HG03097 (cell line): ENCODE measurements around the gene RABGEF1.
"Not testable (repeated sequence)": the region's sequence is repeated elsewhere in the genome, so short reads cannot be mapped to it uniquely, and the experiment has no call there.

Experiments used
- ATAC-seq: cut with Tn5 transposase; IDR thresholded peaks from one replicate; pipeline ENCODE4 v1.9.1; 2021; ENCODE audit not compliant: unreplicated experiment, low FRiP score

RABGEF1 gene

DNA sequence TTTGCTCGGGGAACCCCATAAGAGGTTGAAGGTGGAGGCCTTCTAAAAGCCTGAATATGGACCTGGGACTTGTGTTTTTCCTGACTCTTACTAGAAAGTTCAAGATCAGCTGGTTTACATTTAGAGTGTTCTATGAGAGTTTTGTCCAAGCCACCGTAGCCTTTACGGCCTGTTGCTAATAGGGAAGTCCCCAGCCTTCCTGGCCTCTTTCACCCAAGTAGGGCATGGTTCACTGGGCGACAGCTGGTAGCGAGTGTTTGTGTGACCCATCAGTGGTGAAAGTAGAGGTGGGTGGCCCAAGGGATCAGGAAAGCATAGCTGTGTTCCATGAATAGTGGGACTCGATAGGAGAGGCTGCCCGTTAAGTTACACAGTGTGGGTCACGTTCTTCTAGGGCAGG lies 60.1 kb downstream of the RABGEF1 start:
- ATAC-seq: no peak

DNA sequence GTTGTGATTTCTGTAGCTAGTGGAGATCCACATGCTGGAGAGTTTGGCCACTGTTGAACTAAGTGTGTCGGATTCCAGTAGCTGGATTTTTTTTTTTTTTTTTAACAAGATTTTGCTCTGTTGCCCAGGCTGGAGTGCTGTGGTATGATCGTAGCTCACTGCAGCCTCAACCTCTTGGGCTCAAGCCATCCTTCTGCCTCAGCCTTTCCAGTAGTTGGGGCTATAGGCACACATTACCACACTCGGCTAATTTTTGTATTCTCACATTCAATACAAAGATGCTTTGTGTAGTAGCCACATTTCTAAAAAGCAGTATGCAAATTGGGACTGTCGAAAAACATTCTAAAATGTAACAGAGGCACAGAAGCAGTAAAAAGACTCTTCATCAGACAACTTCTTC lies 63.5 kb downstream of the RABGEF1 start:
- ATAC-seq: no peak

DNA sequence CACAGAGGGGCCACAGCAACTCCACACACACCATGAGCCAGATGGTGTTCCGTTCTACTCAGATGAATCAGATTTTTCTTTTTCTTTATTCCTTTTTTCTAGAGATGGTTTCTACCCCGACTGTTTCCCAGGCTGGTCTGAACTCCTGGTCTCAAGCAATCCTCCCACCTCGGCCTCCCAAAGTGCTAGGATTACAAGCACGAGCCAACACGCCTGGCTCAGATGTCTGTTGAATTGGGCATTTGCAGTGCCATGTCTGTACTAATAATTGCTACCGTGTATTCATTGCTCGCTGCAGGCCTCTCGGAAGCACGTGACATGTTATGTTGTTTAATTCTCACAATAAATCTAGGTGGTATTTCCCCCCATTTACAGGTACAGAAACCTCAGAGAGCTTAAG lies 67.2 kb downstream of the RABGEF1 start:
- no peak for ATAC-seq

DNA sequence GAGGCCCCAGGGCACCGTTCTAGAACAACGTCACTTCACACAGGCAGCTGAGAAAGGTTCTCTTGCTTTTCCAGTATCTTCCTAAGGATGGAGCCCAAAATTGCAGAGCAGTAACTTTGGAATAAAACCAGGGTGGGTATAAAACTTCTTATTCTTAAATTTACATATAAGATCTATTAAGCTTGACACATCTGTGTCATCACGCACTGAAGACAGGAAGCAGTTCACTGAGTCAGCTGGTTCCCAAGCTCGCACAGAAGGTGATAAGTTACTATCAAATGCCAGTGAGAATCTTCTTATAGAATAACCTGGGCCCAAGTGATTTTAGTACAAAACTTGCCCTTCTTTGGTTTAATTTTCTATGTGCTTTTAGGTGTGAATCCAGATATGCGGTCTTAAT lies 70.2 kb downstream of the RABGEF1 start:
- no peak for ATAC-seq

DNA sequence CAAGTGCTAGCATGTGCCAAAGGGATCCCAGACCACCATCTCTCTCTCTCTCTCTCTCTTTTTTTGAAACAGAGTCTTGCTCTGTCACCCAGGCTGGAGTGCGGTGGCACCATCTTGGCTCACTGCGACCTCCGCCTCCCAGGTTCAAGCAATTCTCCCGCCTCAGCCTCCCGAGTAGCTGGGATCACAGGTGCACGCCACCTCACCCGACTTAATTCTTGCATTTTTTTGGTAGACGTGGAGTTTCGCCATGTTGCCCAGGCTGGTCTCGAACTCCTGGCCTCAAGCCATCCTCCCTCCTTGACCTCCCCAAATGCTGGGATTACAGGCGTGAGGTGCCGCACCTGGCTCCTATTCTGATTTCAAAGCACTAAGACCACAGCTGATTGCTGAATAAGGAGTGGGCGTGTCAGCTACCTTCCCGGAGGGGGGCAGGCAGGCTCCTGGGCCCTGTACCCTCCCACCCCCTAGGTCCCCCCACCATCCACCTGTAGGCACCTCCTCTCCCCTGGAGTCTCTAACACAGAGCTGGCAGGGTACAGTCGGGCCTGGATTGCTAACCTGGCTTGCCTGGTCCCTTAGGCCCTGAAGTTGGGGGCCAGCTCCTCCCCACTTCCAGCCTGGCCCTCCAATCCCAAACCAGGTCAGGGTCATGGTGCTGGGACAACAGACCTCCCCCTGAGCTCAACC lies 74.8 kb downstream of the RABGEF1 start:
- not testable (repeated sequence) for ATAC-seq

DNA sequence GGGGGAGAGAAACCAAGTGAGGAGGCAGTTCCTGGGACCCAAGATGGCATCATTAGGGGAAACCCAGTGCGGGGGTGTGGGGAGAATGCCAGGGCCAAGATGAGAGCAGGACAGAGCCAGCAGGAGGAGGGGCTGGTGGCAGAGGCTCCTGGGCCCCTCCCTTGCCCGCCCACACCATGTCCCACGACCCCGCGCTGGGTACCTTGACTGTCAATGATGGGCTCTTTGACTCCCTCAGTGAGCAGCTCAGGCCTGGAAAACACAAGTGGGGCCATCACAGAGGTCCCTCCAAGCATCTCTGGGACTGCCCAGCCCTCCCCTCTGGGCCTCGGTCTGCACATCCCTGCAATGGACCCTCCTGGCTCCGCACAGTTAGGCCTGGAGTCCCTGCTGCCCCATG lies 75.4 kb downstream of the RABGEF1 start:
- no peak for ATAC-seq

DNA sequence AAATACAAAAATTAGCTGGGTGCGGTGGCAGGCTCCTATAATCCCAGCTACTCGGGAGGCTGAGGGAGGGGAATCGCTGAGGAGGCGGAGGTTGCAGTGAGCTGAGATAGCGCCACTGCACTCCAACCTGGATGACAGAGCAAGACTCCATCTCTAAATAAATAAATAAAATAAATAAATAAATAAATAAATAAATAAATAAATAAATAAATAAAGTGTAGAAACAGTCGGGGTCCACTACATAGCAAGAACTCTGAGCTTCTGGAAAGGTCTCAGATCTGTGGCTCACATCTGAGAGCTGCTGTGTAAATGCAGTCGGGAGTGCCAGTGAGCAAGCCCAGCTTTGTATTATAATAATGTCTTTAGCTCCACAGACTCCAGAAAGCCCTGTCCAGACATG lies 76.1 kb downstream of the RABGEF1 start:
- not testable (repeated sequence) for ATAC-seq

DNA sequence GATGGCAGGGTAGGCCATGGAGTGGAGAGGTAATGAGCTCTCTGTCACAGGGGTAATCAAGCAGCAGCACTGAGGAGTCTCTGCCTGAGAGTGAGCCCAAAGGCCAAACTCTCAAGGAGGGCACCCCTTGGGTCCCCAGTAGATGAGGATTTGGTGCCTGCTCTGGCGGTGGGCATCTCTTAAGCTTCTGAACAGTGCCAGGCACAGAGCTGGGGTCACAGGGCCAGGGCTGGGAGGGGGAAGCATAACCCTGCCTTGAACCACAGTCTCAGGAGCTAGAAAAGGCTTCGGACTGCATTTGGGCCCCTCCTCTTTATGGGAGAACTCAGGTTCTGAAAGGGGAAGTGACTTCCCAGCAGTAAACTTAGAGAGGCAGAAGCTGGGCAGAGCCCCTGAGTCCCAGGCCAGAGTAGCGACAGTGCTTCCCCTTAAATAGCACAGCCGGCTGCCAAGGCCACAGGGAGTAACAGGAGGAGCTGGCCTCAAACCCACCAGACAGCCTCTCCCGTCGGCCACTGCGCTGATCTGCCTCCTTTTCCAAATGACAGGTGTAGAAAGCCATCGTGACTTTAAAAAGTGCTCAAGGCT lies 76.8 kb downstream of the RABGEF1 start:
- not testable (repeated sequence) for ATAC-seq

DNA sequence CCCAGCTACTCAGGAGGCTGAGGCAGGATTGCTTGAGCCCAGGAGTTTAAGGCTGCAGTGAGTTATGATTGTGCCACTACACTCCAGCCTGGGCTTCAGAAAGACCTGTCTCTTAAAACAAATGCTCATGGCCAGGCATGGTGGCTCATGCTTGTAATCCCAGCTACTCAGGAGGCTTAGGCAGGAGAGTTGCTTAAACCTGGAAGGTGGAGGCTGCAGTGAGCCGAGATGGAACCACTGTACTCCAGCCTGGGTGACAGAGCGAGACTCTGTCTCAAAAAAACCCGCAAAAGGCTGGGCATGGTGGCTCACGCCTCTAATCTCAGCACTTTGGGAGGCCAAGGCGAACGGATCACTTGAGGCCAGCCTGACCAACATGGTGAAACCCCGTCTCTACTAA lies 77.4 kb downstream of the RABGEF1 start:
- not testable (repeated sequence) for ATAC-seq

DNA sequence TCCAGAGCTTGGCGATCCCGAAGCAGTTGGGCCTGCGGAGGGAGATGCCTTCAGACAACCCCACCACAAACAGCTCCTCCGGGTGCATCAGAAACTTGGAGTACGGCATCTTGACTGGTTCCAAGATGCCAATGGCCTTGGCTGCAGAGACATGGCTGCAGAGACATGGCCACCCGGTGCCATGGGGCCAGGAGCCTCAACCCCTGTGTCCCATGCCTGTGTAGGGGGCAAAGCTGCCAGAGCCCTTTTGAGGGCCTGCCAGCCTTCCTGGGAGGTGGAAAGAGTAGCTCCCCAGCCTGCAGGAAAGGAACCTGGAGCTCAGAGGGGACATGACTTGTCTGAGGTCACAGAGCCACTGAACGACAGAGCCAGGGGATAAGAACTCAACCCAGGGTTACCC lies 83.5 kb downstream of the RABGEF1 start:
- ATAC-seq: no peak

DNA sequence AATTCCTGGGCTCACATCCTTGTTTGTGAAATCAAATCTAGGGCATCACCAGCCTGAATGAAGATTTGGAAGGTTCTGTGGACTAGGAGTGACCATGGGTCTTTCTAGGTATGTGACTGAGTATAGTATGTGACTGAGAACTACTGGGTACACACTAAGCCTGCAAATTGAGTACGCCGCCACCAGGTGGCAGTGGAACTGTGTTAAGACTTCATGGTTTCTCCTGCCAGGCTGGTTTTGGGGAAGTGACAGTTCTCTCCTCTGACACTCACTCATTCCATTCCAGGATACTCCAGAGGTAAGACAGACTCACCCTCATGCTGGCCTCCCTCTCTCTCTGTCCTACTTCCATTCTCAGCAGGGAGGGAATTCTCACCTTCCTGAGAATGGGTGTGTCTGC lies 85.0 kb downstream of the RABGEF1 start:
- not testable (repeated sequence) for ATAC-seq

DNA sequence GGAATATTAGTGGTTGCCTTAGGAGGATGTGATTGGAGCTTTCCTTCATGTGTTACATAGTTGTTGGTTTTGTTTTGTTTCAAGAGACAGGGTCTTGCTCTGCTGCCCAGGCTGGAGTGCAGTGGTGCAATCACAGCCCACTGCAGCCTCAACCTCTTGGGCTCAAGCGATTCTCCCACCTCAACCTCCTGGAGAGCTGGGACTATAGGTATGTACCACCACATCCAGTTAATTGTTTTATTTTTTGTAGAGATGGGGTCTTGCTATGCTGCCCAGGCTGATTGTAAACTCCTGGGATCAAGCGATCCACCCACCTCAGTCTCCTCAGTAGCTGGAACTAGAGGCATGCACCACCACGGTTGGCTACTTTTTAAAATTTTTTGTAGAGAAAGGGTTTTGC lies 86.1 kb downstream of the RABGEF1 start:
- ATAC-seq: no peak

DNA sequence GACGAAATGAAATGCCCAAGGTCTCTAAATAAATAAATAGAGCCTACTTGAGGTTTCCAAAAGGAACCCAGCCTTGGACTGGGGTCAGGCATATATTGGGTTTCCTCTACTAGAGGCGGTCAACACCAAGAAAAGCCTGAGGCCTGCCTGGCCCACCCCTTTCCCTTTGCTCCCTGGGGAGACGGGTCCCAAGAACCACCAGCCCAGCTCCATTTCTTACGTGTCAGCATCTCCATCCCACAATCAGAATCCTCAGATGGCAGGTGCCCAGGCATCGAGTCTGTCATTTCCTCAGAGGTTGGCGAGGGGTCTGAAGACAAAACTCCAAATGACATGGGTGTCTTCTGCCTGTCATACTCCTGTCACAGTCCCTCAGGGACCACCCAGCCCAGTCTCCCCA lies 90.4 kb downstream of the RABGEF1 start:
- ATAC-seq: not testable (repeated sequence)

DNA sequence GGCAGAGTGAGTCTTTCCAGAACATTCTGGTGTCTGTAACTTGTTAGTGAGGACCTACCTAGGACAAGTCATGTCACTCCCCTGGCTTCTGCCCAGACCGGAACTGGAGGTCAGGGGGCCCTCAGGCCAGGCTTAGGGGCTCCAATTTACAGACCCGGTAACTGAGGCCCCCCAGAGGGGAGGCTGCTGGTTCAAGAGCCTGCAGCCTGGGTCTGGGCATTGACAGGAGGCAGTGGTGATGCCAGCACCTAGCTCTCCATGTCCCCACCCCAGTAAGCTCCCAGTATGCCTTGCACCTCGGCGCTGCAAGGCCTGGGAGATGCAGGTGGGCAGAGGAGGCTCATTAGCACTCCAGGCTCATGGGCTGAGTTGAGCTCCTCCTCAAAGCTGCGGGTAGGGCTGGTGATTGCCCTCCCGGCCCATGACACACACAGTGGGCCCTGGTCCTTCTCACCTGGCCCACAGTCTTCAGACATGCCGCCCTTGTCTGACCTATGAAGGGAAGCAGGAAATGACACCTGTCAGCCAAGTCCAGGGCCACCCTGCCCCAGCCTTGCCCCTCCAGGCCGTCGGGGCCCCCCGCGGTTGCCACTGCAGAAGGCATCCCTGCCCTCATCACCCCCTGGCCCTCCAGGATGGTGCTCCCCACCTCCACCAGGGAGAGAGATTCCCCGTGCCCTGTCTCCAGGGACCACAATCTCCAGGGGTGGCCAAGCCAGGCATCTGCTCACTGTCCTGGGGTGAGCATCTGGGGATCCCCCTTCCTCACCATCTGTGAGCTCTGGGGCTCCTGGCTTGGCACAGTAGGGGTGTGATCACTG lies 92.2 kb downstream of the RABGEF1 start:
- no peak for ATAC-seq

DNA sequence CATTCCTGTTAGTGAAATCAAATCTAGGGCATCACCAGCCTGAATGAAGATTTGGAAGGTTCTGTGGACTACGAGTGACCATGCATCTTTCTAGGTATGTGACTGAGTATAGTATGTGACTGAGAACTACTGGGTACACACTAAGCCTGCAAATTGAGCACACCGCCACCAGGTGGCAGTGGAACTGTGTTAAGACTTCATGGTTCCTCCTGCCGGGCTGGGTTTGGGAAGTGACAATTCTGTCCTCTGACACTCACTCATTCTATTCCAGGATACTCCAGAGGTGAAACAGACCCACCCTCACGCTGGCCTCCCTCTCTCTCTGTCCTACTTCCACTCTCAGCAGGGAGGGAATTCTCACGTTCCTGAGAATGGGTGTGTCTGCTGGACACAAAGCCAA lies 96.5 kb downstream of the RABGEF1 start:
- ATAC-seq: no peak

DNA sequence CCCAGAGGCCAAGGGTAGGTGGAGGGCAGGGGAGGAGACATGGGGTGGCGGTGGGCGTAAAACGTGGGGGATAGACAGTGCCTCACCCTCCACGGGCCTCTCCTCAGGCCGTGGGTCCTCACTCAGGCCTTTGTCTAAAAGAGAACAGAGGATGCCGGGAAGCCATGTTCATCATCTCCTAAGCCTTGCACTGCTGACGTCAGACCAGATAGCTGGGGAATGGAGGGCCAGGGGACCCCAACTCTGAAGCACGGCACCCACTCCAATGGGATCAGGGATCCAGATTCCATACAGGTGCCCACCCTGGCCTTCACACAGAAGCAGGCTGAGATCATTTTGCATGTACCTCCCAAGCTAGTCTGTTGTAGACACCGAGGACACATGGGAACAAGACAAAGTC lies 97.1 kb downstream of the RABGEF1 start:
- no peak for ATAC-seq

DNA sequence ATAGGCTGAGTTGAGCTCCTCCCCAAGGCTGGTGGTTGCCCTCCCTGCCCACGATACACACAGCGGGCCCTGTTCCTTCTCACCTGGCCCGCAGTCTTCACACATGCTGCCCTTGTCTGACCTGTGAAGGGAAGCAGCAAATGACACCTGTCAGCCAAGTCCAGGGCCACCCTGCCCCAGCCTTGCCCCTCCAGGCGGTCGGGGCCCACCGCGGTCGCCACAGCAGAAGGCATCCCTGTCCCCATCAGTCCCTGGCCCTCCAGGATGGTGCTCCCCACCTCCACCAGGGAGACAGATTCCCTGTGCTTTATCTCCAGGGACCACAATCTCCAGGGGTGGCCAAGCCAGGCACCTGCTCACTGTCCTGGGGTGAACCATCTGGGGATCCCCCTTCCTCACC lies 99.3 kb downstream of the RABGEF1 start:
- ATAC-seq: no peak

DNA sequence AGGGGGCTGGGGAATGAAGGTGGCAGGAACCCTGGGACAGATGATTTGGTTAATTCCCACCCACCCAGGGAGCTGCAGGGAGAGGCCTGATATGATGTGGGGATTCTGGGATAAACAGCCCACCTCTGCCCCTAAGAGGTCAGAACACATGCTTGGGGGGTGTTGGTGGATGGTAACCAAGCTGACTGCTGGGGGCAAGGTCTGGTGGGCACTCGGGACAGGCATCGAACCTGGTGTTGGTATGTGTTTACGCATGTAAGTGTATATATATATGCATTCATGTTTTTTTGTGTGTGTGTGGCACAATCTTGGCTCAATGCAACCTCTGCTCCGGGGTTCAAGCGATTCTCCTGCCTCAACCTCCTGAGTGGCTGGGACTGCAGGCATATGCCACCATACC lies 99.8 kb downstream of the RABGEF1 start:
- no peak for ATAC-seq

DNA sequence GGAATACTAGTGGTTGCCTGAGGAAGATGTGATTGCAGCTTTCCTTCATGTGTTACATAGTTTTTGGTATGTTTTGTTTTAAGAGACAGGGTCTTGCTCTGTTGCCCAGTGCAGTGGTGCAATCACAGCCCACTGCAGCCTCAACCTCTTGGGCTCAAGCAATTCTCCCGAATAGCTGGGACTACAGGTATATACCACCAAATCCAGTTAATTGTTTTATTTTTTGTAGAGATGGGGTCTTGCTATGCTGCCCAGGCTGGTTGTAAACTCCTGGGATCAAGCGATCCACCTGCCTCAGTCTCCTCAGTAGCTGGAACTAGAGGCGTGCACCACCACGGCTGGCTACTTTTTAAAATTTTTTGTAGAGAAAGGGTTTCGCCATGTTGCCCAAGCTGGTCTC lies 101.4 kb downstream of the RABGEF1 start:
- ATAC-seq: no peak

DNA sequence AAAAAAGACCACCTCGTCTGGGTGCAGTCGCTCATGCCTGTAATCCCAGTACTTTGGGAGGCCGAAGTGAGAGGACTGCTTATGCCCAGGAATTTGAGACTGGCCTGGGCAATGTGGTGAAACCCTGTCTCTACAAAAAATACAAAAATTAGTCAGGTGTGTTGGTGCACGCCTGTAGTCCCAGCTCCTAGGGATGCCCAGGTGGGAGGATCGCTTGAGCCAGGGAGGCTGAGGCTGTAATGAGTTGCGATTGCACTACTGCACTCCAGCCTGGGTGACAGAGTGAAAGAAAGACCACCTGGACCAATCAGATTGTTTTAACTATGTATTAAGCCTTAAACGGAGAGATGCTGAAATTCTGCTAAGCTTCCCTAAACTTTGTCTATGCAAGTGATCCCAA lies 103.0 kb downstream of the RABGEF1 start:
- not testable (repeated sequence) for ATAC-seq

DNA sequence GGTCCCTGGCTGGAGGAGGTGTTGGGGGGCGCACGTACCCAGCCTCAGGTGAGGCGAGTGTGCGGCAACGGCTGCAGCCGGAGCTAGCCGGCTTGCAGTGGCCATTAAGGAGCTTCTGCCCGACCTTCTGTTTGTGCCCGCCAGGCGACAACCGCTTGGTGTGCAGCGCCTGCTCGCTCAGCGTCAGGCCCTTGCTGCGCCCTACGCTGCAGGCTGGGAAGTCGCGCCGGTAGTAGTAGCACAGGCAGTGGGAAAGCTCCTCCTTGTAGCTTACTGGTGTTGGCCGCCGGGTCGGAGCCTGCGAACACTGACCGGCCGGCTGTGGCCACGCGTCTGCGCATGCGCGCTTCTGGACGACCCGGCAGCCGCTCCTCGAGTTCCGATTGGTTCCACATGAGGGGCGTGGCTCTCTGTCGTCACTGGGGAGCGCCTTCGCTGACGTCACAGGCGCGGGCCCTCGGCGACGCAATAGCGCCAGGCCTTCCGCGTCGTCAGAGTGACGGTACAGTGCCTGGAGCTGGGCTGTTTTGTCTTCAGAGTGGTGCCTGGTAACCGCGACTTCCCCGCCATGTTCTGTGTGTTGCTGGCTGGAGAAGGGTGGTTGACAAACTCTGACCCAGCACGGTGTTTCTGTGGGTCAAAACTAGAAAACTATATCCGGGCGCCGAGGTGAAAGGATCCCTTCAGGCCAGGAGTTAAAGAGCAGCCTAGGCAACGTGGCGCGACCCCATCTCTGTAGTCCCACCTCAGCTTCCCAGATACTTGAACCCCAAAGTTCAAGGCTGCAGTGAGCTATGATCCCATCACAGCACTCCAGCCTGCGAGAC lies 104.2 kb downstream of the RABGEF1 start:
- peak; percentile 91 for ATAC-seq
